Hematopoietic multipotent progenitor cell treated with erythropoietin and hydrocortisone succinate and interleukin-3 and kit ligand, for 15 days (in vitro differentiated cells): ENCODE measurements around the gene DOCK9.

Experiments used
- DNase-seq: peaks from one replicate; pipeline ENCODE4 v3.0.0-alpha.2; 2015; ENCODE audit warnings: low spot score

The DOCK9 gene, protein sequence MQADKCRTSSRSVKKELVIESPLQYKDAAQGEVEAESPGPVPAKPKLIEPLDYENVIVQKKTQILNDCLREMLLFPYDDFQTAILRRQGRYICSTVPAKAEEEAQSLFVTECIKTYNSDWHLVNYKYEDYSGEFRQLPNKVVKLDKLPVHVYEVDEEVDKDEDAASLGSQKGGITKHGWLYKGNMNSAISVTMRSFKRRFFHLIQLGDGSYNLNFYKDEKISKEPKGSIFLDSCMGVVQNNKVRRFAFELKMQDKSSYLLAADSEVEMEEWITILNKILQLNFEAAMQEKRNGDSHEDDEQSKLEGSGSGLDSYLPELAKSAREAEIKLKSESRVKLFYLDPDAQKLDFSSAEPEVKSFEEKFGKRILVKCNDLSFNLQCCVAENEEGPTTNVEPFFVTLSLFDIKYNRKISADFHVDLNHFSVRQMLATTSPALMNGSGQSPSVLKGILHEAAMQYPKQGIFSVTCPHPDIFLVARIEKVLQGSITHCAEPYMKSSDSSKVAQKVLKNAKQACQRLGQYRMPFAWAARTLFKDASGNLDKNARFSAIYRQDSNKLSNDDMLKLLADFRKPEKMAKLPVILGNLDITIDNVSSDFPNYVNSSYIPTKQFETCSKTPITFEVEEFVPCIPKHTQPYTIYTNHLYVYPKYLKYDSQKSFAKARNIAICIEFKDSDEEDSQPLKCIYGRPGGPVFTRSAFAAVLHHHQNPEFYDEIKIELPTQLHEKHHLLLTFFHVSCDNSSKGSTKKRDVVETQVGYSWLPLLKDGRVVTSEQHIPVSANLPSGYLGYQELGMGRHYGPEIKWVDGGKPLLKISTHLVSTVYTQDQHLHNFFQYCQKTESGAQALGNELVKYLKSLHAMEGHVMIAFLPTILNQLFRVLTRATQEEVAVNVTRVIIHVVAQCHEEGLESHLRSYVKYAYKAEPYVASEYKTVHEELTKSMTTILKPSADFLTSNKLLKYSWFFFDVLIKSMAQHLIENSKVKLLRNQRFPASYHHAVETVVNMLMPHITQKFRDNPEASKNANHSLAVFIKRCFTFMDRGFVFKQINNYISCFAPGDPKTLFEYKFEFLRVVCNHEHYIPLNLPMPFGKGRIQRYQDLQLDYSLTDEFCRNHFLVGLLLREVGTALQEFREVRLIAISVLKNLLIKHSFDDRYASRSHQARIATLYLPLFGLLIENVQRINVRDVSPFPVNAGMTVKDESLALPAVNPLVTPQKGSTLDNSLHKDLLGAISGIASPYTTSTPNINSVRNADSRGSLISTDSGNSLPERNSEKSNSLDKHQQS (N-terminal part only)

DNA sequence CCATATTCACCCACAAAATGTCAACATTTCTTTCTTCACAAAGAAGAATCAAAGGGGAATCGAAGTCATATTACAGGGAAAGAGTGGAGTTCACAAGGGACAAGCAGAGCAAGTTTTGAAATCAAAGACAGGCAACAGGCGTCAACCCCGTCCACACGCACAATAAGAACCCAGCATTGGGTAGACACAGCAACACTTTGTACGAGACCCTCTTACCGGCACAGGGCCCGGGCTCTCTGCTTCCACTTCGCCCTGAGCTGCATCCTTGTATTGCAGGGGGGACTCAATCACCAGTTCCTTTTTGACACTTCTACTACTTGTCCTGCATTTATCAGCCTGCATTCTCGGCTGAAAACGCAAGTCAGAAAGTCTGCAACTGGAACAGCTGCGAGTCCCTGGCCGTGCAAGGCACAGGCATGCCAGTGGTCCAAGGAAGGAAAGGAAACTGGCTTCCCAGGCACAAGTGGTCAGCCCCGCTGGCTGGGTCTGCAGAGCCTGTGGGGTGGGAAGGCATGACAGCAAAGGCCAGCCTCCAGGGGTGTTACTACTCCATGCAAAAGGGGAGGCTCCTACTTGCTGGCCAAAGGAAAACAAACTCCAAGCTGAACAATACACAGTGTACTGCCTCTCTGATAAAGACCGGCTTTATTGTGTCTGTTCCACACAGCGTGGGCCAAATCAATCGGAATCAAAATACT, at the start of gene DOCK9:
Gene DOCK9 (minus strand): TSS at position 497 of the 698 bp plus-strand sequence. CDS start 155 bp downstream, at position 342.
- no peak for DNase-seq

DNA sequence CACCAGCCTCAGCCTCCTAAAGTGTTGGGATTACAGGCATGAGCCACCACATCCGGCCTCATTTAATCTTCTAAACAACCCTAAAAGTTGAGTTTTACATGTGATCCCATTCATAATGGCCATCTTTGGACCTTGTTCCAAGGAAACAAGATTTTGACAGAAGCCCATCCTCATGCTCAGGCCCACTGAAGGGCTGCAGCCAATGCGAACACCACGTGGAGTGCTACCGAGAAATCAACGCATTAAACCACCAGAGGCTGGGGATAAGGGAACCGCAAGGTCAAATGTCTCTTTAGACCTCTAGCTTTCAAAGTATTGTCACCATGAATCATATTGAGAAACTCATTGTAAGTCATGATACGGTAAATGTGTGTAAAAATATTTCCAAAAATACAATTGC, 49.4 kb upstream of the DOCK9 start:
- no peak for DNase-seq

DNA sequence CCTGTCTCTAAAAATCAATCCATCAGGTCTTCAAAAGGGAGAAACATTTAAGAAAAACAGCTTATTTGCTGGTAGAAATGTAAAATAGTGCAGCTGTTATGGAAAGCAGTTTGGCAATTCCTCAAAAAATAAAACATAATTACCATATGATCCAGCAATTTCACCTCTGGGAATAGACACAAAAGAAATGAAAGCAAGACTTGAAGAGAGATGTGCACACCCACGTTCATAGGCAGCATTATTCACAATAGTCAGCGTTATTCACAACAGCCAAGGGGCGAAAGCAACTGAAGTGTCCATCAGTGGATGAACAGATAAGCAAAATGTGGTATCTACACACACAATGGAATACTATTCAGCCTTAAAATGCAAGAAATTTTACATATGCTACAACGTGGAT, 45.1 kb upstream of the DOCK9 start:
- DNase-seq, result no peak

DNA sequence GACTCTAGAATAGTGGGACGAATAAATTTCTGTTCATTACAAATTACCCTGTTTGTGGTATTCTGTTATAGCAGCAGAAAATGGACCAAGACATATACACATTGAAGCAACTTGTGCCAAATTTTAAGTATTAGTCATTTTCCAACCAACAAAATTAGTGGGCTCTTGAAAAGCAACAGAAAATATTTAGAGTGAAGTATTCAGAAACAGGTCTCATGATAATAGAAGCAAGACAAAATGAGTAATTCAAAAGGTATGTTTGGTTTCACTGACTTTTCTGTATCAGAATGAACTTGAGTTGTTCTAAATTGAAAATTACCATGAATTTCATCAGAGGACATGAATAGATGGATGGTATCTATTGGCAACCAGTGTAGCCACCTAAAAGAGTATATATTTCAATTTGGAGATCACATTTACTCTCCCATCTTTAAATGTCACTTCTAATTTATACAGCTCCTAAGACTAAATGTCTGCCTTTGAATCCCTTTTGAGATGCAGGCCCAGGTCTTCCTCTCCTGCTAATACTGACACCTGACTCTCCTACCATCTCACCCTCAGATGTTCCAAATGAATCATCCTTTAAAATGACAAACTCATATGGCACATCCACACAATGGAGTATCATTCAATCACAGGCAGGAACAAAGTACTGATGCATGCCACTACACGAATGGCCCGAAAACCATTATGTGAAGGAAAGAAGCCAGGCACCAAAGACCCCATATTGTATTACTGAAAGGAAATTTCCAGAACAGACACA, 40.7 kb upstream of the DOCK9 start:
- no peak for DNase-seq

DNA sequence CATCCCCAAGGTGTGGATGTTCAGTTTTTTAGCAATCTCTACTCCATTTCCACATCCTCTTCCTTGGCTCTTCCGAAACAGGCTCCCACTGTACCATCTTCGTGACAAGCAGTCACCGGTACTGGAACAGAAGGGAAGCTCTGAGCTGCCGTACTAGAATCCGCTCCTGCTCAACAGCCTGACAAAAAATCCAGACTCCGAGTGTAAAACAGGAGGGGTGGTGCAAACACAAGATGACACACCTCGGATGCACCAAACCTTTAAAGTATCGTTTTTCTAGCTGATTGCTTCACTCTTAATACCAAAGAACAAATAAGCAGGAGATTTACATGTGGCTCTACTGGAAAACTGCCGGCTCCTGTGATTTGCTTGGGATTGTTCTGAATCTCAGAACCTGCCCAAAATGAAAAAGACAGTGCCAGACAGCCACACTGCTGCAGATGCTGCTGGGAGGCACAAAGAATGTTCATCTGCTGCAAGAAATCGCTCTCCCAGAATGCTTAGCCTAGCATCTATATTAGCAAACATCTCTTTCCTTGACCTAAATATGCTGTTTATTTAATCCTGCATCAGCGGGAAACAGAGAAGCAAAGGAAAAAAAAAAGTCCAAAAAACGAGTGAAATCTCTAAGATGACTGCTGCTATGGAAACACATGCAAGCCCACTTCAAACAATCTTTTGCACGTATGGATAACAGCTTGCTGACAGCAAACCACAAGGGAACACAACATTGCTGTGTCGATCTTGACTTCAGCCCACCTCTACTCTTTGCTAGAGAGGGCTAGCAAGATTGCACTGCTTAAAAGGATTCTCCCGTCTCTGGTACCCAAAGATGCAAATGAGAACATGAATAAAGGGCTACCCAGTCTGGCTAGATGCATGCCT, 38.0 kb upstream of the DOCK9 start:
- no peak for DNase-seq

DNA sequence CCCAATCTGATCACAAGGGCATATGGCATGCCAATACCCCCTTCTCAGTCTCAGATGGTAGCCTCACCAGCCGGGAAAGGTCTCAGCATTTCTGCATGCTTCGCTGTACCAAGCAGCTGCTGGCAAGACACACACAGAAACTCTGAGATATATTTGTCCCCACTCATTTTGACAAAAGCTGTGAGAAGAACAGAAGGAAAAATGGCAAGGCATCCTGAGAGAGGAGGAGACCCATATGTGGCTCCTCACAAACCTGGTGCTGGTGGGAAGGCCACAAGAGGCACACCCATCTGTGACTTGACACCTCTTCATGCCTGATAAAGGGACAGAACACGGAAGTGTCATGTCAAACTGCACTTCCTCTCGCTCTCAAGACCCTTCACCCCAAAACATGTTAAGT, 36.7 kb upstream of the DOCK9 start:
- DNase-seq, result peak; percentile 17

DNA sequence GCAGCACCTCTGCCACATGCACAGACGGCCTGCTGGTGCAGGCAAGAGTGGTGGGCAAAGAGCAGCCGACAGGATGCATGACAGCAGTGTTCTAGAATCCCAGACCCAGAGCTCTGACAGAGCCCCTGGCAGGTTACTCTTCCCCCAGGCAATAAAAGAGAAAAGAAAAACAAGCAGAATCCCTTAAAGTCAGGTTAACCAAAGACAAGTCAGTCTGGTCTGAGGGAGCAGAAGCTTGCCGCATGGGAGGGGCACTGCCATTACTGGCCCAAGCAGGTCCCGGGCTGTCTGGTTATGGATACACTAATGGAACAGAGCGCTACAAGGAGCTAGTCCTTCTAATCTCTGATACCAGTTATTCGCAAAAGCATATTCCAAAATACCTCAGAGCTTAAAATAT, 36.1 kb upstream of the DOCK9 start:
- DNase-seq, result no peak

DNA sequence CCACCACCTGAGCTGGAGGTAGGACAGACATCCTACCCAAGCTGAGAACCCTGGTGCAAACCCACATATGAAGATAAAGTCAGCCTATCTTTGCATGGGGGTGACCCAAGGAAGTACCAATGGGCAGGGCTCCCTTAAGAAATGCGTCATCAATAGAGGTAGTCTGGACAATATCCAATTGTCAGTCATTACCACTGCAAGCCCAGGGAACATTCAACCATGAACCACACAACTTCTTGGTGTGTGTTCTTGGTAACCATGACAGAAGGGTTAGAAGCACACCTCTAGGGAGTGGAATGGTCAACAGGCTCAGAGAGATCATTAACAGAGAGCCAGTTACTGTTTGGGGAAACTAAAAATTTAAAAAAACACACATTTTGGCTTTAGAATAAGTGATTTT, 34.7 kb upstream of the DOCK9 start:
- DNase-seq, result no peak

DNA sequence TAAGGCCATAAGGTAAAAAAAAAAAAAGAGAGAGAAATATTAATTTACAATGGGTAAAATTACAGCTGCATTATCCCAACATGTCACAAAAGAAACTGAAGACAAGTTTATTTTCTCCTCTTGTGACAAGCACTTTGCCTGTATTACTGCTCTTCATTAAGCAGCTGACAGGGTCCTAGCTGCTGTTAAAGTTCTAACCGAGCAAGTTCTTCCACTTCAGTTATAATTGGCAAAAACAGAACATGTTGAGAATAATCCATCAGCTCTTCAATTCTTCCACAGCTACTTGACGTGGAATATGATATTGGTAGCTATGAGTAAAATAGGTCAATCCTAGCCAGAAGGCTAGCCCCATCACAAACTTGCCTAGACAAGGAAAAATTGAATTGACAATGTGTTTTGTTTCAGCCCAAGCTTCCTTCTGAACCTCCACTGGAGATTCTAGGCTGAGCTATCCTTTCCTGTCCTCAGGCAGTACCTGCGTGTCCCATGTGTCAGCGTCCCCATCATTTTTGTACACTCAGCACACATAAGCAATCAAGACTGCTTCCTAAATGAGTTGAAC, 32.2 kb upstream of the DOCK9 start:
- DNase-seq, result no peak

DNA sequence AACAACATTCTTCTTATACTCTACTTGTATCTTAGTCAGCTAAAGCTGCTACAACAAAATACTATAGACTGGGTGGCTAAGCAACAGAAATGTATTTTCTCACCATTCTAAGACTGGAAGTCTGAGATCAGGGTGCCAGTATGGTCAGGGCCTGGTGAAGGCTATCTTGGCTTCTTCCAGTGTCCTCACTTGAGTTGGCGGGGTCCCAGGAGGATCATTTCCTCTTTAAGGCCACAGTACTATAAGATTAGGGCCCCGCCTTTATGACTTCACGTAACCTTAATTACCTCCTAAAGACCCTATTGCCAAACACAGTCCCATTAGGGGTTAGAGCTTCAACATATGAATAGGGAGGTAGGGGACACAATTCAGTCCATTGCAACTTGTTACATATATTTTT, 30.7 kb upstream of the DOCK9 start:
- DNase-seq, result no peak

DNA sequence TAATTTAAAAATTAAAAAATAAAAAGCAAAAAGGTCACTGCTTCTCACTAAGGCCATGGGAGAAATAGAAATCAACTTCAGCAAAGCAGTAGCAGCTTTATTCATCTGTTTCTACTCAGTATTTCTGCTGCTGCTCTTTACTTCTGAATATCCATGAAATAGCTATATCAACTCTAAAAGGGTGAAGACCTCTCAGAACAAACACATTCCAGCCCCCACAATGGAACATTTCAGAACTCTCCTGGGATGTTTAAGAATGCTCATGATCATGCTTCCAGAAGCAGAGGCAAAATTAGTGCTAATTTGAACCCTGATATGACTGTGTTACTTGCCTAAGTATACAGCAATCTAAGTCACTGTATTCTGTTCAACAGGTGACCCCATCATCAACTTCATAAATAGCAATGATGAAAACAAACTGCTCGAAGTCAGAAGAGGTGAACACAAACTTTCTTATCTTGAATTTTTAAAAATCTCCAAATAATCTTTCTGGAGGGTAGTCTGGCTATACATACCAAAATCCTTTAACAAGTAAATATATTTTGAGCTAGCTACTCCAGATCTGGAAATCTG, 29.6 kb upstream of the DOCK9 start:
- DNase-seq, result no peak

DNA sequence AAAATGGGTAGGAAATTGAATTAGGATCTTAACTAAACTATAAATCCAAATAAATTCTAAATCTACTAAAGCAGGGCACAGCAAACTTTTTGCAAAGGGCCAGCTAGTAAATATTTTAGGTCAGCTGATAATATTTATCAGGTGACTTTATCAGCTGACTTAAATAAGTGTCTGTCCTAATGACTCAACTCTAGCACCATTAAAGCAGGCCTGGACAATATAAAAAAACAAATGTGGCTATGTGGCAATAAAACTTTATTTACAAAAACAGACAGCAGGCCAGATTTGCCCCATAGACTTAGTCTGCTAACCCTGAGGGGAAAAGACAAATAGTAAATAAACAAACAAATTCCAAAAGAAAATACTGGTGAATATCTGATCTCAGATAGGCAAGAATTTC, 27.7 kb upstream of the DOCK9 start:
- DNase-seq, result no peak

DNA sequence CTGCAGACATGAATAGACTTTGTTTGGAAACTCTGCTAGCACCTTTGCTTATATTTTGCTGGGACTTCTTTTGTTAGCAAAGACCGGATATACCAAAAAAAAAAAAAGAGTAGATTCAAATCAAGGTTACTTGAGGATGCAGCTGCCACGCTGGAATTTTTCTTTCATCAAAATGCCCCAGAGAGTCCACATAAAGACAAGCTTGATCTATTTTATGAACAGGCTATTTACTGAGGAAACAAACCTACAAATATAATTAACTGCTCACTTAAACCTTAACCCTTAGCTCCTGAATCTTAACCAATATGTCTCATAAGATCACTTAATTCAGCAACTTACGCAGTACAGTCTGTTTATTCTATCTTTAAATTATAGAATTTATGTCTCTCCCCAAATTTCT, 27.1 kb upstream of the DOCK9 start:
- DNase-seq, result no peak

DNA sequence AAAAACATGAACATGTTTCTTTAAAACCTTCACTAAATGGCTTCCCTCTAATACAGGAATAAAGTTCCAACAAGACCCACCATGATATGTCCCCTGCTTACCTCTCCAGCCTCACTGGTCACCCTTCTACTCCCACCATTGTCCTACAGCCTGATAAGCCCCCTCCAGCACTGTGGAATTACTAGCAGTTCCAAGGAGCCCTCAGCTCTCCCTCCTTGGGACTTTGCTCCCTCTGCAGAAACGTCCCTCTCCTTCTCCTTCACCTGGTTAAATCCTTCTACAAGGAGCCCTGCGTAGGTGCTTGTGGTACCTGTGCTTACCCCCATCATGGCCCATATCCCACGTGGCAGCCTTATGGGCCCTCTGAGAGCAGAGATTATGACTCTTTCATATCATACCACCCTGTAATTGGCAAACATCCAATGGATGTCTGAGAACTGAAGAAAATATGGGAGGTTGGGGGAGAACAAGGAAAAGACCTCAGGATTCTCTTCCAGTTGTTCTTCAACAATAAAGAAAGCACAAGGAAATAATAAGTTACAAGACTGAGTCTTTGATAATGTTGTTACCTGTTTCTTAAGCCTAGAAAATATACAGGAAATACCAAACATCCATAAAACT, 26.1 kb upstream of the DOCK9 start:
- no peak for DNase-seq

DNA sequence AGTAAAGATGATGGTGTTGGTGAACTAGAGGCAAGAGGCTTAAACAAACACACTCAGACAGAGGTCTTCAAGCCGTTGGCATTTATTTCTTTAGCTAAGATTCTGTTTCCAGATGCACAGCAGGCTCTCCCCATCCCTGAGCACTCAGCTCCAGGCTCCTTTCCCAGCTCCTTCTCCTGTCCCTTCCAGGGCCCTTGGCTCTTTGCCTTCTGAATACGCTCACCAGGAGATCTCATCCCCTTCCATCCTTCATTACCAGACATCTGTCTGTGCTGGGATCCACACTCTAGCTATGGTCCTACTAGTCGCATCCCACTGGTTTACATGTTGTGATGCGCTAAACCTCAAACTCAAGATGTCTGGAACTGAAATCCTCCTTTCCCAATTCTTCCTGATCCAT, 25.3 kb upstream of the DOCK9 start:
- no peak for DNase-seq

DNA sequence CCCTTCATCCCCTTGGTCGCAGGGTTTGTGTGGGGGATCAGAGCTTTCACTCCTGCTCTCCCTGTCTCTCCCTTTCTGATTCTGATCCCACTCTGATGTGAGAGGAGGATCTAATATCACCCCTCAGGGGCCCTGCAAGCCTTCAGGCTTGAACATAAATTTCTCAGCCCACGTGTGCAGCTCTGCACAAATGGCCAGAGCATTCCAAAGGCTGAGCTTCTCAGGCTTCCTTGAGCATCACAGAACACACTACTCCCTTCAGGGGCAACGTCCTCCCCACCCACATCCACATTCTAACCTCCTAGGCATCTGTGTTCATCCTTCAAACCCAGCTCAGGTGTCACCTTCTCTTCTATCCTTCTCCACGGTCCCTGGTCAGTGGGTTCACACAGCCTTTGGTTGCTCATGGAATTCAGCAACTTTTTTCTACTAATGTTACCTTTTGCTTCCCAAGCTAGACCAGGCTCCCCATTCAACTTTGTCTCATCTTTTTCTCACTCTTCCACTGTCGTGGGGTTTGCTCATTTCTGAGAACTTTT, 24.4 kb upstream of the DOCK9 start:
- no peak for DNase-seq

DNA sequence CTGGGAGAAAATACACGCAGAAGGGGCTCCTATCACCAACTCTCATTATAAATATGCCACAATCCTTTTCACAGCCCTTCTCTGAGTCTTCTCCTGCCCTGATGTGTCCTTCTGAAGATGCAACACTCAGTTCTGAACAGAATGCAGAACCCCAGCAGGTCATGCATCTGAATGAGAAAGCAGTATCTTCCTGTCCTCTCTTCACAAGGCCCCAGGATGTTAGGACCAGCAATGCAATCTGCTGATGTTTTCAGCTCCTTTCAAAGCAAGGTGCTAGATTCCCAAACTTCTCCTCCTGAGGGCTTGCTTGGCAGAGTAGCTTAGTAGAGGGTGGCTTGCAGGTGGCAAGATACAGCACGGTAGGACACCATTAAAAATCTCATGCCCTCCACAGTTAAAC, 22.3 kb upstream of the DOCK9 start:
- no peak for DNase-seq

DNA sequence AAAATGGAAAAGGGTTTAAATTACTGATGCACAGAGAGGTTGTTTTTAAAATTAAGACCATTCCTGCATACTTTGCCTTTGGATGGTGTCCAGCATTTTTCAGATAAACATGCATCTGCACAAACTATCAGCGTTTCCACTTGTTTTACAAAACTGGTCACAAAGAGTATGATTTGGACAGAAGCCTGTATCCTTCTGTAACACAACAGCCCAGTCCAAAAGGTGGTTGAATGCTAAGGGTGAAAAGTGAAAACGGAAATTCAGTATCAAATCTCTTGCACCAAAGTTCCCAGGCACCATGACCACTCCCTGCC, 21.7 kb upstream of the DOCK9 start:
- no peak for DNase-seq
